Adrenal gland (tissue), 12 donors: ENCODE results near the gene AMHR2. TPM values are rescaled to one million over a fixed set of nuclear protein-coding genes. Genes with fewer than 3 reads are reported as not detected.
"Not testable (repeated sequence)": the region's sequence is repeated elsewhere in the genome, so short reads cannot be mapped to it uniquely, and the experiment has no call there.

Experiments used
- DNase-seq, 7 donors: peaks; one replicate each; pipeline ENCODE4 v3.0.0-alpha.2; 2019 to 2020
- H3K27ac ChIP-seq, 5 donors: fragments of 200-600 bp; sonication (generic) in 4 of 5; 1 replicate in 3 of 5; 2 replicates in 2 of 5; pipeline versions ENCODE4 v1.5.1 to v1.8.0; 2016 to 2020; ENCODE audit warnings: mild to moderate bottlenecking in 1 of 5
- H3K27me3 ChIP-seq: fragments of 200-600 bp; 2 replicates; pipeline ENCODE4 v1.8.0; 2021
- H3K36me3 ChIP-seq, 2 donors: fragments of 200-600 bp; replicated peaks in 1 of 2; 1 replicate in 1 of 2; 2 replicates in 1 of 2; pipeline versions ENCODE4 v1.5.1 to v1.8.0; 2018 to 2022
- H3K4me1 ChIP-seq, 2 donors: fragments of 200-600 bp; replicated peaks in 1 of 2; 1 replicate in 1 of 2; 2 replicates in 1 of 2; pipeline versions ENCODE4 v1.5.1 to v1.8.0; 2018 to 2021
- H3K4me3 ChIP-seq, 4 donors: fragments of 200-600 bp; sonication (generic) in 3 of 4; one replicate each; pipeline ENCODE4 v1.5.1; 2016 to 2018
- H3K9me3 ChIP-seq, 3 donors: fragments of 200-600 bp; sonication (generic) in 1 of 3; replicated peaks in 1 of 3; 1 replicate in 2 of 3; 2 replicates in 1 of 3; pipeline versions ENCODE4 v1.5.1 to v1.8.0; 2016 to 2021
- POLR2A ChIP-seq, 2 donors: fragments of 450-650 bp; IDR thresholded peaks; one replicate each; pipeline ENCODE4 v1.6.1; 2017; ENCODE audit warnings: antibody characterized with exemption in 2 of 2, mild to moderate bottlenecking in 2 of 2, moderate library complexity in 1 of 2
- WGBS, 4 donors: extraction: QIAGEN DNeasy Blood & Tissue Kit in 2 of 4; methylation state at CpG; one replicate each; pipeline versions ENCODE4 v1.1.5 to v1.1.7; 2013 to 2017; 5-methylcytosine and 5-hydroxymethylcytosine counted together
- intact Hi-C, 2 donors: fragments of 100-400 bp; cut with DNase I; formaldehyde crosslinking; loops; one replicate each; pipeline versions ENCODE4 v1.14.1 to v1.15.0; 2022 to 2023
- polyA plus RNA-seq, 3 donors: library from polyadenylated mRNA; stranded (reverse); fragments of 200-250 nt in 2 of 3; fragments of 350-450 nt in 1 of 3; fragmentation: Illumina TruSeq in 1 of 3; extraction: RNeasy Lipid Tissue Mini Kit (QIAGEN cat#74804) in 1 of 3; gene quantifications; one replicate each; pipeline ENCODE4 v1.2.3, GENCODE V29; 2013 to 2014
- total RNA-seq, 9 donors: library from RNA; depleted of rRNA in 4 of 9; stranded (reverse); fragments of >200 nt in 4 of 9; fragments of 120-200 nt in 1 of 9; fragmentation: NEBNext Ultra II Directional in 1 of 9; extraction: Animal tissue kit (Norgen Biotek cat#: 25700) in 1 of 9; gene quantifications; one replicate each; pipeline versions ENCODE4 v1.1.0 to v1.2.4, GENCODE V29; 2013 to 2023
- TF ChIP-seq, protein P1 (sequence below), 6 experiments: fragments of 450-650 bp in 4 of 6; fragments of 200-600 bp in 2 of 6; sonication (generic) in 1 of 6; IDR thresholded peaks; 1 replicate in 5 of 6; 2 replicates in 1 of 6; pipeline versions ENCODE4 v1.5.1 to v1.8.0; 2016 to 2021; ENCODE audit warnings: antibody characterized with exemption in 6 of 6, mild to moderate bottlenecking in 2 of 6, moderate library complexity in 1 of 6
- donor health status: healthy with polysubstance abuse.
- donor health status: Bipolar disorder and iron deficiency.
- donor health status: DM: yes; HTN: yes; CAD: no.
- donor health status: DM: no; HTN: no; CAD: no.
- donor health status: DM: no; HTN: no; CAD: no.
- donor health status: DM: yes; HTN: yes; CAD: no.

Gene AMHR2
- total and polyA plus RNA-seq, 12 donors = 19.8 to 106 (median 68.3) TPM

DNA sequence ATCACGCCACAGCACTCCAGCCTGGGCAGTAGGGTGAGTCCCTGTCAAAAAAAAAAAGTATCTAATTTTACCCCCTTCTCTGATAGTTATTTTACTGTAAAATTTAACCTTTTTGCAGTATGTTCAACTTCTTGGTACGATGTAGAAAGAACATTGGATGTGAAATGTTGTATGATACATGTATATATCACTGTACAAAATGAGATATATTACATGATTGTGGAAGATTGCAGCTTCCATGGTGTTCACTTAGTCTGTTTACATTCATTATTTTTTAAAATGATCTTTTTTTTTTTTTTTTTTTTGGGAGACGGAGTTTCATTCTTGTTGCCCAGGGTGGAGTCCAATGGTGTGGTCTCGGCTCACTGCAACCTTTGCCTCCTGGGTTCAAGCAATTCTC, 34.7 kb upstream of the AMHR2 start:
- H3K36me3 ChIP-seq = peaks cover 0 to 37% of the 10 kb centered on the region in 2 donors
- no peak for DNase-seq
- peak overlapping the region in 1 of 4 donors; percentile 17 for H3K4me3 ChIP-seq
- peak overlapping the region in 4 of 5 donors; percentile 53 to 87 (median 70) for H3K27ac ChIP-seq
- H3K4me1 ChIP-seq = peaks cover 62 to 76% of the 10 kb centered on the region in 2 donors
- WGBS, 4 donors = 89 to 94% (median 90%) methylated on average over 4 of the region's 4 CpGs
- intact Hi-C loops = no loop called here
- no peaks in the 10 kb centered on the region for H3K9me3 ChIP-seq
- H3K27me3 ChIP-seq = no peaks in the 10 kb centered on the region
- TF ChIP-seq, protein P1, sequence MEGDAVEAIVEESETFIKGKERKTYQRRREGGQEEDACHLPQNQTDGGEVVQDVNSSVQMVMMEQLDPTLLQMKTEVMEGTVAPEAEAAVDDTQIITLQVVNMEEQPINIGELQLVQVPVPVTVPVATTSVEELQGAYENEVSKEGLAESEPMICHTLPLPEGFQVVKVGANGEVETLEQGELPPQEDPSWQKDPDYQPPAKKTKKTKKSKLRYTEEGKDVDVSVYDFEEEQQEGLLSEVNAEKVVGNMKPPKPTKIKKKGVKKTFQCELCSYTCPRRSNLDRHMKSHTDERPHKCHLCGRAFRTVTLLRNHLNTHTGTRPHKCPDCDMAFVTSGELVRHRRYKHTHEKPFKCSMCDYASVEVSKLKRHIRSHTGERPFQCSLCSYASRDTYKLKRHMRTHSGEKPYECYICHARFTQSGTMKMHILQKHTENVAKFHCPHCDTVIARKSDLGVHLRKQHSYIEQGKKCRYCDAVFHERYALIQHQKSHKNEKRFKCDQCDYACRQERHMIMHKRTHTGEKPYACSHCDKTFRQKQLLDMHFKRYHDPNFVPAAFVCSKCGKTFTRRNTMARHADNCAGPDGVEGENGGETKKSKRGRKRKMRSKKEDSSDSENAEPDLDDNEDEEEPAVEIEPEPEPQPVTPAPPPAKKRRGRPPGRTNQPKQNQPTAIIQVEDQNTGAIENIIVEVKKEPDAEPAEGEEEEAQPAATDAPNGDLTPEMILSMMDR (IDR thresholded peaks at IDR 0.05) = no peak
- TF ChIP-seq POLR2A (IDR thresholded peaks at IDR 0.05) = no peak

- 57 to 71% (median 61%) methylated on average over 3 of the region's 3 CpGs for WGBS, 4 donors
- Histone ChIP-seq H3K4me1 (peaks cover 55 to 74% of the 10 kb centered on the region in 2 donors), H3K27ac (peak overlapping the region; percentile 9 to 87 (median 41)), H3K9me3 (no peaks in the 10 kb centered on the region), H3K4me3 (peak overlapping the region in 1 of 4 donors; percentile 37), H3K36me3 (peaks cover 0 to 30% of the 10 kb centered on the region in 2 donors), H3K27me3 (no peaks in the 10 kb centered on the region)
- intact Hi-C loops = no loop called here
- TF ChIP-seq, protein P1 (IDR thresholded peaks at IDR 0.05) = no peak
- TF ChIP-seq POLR2A (IDR thresholded peaks at IDR 0.05) = no peak
- DNase-seq = peak in 1 of 7 donors; percentile 39
These were observed 34.0 kb upstream of the AMHR2 start for GRCh38 chr12:53389702-53390101.

DNA sequence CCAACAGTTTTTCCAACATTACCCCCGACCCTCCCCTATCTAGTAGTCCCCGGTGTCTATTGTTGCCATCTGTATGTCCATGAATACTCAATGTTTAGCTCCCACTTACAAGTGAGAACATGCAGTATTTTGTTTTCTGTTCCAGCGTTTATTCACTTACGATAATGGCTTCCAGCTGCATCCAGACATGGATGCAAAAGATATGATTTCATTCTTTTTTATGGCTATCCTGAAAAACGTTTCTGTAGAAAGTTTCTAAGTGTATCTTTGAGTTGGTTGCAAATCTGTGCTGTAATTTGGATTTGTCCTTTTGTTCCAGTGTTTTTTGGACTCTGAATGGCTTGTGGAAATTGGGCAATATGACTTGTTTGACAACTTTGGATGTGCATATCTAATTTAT, 31.9 kb upstream of the AMHR2 start:
- no peak for TF ChIP-seq POLR2A (IDR thresholded peaks at IDR 0.05)
- TF ChIP-seq, protein P1 (IDR thresholded peaks at IDR 0.05) = no peak
- no peak overlapping the region for H3K4me3 ChIP-seq
- WGBS, 4 donors = 61 to 66% (median 65%) methylated on average over 5 of the region's 5 CpGs
- H3K9me3 ChIP-seq = no peaks in the 10 kb centered on the region
- no peaks in the 10 kb centered on the region for H3K27me3 ChIP-seq
- intact Hi-C loops = no loop called here
- peaks cover 0 to 16% of the 10 kb centered on the region in 2 donors for H3K36me3 ChIP-seq
- DNase-seq = no peak
- H3K4me1 ChIP-seq = peaks cover 40 to 54% of the 10 kb centered on the region in 2 donors
- H3K27ac ChIP-seq = peak overlapping the region in 3 of 5 donors; percentile 54 to 87 (median 77)

DNA sequence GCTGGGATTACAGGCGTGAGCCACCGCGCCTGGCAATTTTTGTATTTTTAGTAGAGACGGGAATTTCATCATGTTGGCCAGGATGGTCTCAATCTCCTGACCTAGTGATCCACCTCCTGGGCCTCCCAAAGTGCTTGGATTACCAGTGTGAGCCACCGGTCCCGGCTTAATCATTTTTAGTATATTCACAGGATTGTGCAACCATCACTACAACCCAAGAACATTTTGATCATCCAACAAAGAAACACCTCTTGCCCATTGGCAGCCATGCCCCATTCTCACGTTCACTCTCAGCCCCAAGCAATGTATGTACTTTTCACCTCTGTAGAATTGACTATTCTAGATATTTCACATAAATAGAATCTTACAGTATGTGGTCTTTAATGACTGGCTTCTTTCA, 23.8 kb upstream of the AMHR2 start:
- H3K4me1 ChIP-seq = peaks cover 0 to 29% of the 10 kb centered on the region in 2 donors
- intact Hi-C loops = no loop called here
- no peaks in the 10 kb centered on the region for H3K27me3 ChIP-seq
- TF ChIP-seq, protein P1 (IDR thresholded peaks at IDR 0.05) = no peak
- no peak for TF ChIP-seq POLR2A (IDR thresholded peaks at IDR 0.05)
- no peaks in the 10 kb centered on the region for H3K9me3 ChIP-seq
- peak in 1 of 7 donors; percentile 41 for DNase-seq
- no peak overlapping the region for H3K27ac ChIP-seq
- no peak overlapping the region for H3K4me3 ChIP-seq
- 90 to 96% (median 92%) methylated on average over 4 to 7 of the region's 7 CpGs for WGBS, 4 donors
- H3K36me3 ChIP-seq = peaks cover 0 to 6% of the 10 kb centered on the region in 2 donors

GRCh38 chr12:53402351-53402750, 21.3 kb upstream of the AMHR2 start:
- H3K9me3 ChIP-seq, H3K27ac ChIP-seq, H3K4me3 ChIP-seq, DNase-seq, intact Hi-C loops, H3K27me3 ChIP-seq: not testable (repeated sequence)
- Histone ChIP-seq H3K4me1 (peaks cover 0 to 28% of the 10 kb centered on the region in 2 donors), H3K36me3 (peaks cover 0 to 11% of the 10 kb centered on the region in 2 donors)
- 92 to 99% (median 98%) methylated on average over 15 to 16 of the region's 16 CpGs for WGBS, 4 donors
